SK-N-MC (cell line): ENCODE measurements around the gene GRAMD1B.

ENCODE experiments used
- DNase-seq: peaks from one replicate; pipeline ENCODE4 v3.0.0-alpha.2; 2011; ENCODE audit warnings: low read depth, low spot score
- H3K27ac ChIP-seq: fragments of 200-600 bp; sonication (generic); 2 replicates; pipeline ENCODE4 v1.5.1; 2016; ENCODE audit warnings: mixed run types
- H3K36me3 ChIP-seq: fragments of 200-600 bp; sonication (generic); 2 replicates; pipeline ENCODE4 v1.6.1; 2017; ENCODE audit warnings: antibody characterized with exemption, low read length, mixed read lengths; ENCODE audit not compliant: insufficient read depth
- H3K4me3 ChIP-seq: fragments of 200-600 bp; sonication (generic); 2 replicates; pipeline ENCODE4 v1.5.1; 2016
- H3K9ac ChIP-seq: fragments of 200-600 bp; sonication (generic); 2 replicates; pipeline ENCODE4 v1.8.0; 2017; ENCODE audit warnings: mixed run types, mixed read lengths; ENCODE audit not compliant: insufficient read length
- H3K9me3 ChIP-seq: fragments of 200-600 bp; sonication (generic); 2 replicates; pipeline ENCODE4 v1.6.1; 2017; ENCODE audit warnings: low read depth, mild to moderate bottlenecking, antibody characterized with exemption, low read length, moderate library complexity, mixed read lengths
- EZH2 ChIP-seq: fragments of 200-600 bp; sonication (generic); IDR thresholded peaks from one replicate; pipeline ENCODE4 v1.6.1; 2017; ENCODE audit warnings: antibody characterized with exemption
- FOXP2 ChIP-seq: optimal IDR thresholded peaks from 2 replicates; pipeline ENCODE3; 2011; ENCODE audit warnings: mild to moderate bottlenecking, moderate library complexity; ENCODE audit not compliant: insufficient read depth; ENCODE audit errors: extremely low read length, control extremely low read depth
- POLR2AphosphoS5 ChIP-seq: IDR thresholded peaks from 2 replicates; pipeline ENCODE4 v1.6.1; 2012; ENCODE audit warnings: mild to moderate bottlenecking, low read depth, low read length, borderline replicate concordance

GRAMD1B gene

DNA sequence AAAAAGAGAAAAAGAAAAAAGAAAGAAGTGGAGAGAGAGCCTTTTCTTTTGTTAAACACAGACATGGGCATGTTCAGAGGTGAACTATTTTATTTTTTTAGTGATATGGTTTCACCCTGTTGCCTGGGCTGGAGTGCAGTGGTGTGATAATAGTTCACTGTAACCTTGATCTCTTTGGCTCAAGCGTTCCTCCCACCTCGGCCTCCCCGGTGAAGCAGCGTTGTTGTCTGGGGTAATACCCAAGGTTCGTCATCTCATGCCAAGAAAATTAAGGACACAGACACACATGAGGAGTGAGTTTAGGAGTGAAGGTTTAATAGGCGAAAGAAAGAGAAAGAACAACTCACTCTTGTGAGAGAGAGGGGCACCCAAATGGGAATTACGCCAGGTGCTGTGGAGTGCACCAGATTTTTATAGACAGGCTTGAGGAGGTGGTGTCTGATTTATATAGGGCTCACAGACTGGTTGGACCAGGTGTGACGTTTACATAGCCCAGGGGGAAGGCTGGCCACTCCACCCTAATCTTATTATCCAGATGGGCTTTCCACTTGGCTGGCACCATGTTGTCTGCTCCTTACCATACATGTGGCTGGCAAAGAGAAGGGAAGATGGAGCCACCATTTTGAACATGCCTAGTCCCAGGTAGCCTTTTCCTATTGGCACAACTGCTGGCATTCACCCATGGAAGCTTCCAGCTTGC lies 42.3 kb downstream of the GRAMD1B start:
- Histone ChIP-seq H3K36me3 (no peaks in the 10 kb centered on the region), H3K27ac (no peak overlapping the region), H3K9ac (no peak overlapping the region), H3K9me3 (no peaks in the 10 kb centered on the region), H3K4me3 (no peak overlapping the region)
- no peak for TF ChIP-seq POLR2AphosphoS5
- TF ChIP-seq EZH2, result no peak
- TF ChIP-seq FOXP2, result no peak
- no peak for DNase-seq

DNA sequence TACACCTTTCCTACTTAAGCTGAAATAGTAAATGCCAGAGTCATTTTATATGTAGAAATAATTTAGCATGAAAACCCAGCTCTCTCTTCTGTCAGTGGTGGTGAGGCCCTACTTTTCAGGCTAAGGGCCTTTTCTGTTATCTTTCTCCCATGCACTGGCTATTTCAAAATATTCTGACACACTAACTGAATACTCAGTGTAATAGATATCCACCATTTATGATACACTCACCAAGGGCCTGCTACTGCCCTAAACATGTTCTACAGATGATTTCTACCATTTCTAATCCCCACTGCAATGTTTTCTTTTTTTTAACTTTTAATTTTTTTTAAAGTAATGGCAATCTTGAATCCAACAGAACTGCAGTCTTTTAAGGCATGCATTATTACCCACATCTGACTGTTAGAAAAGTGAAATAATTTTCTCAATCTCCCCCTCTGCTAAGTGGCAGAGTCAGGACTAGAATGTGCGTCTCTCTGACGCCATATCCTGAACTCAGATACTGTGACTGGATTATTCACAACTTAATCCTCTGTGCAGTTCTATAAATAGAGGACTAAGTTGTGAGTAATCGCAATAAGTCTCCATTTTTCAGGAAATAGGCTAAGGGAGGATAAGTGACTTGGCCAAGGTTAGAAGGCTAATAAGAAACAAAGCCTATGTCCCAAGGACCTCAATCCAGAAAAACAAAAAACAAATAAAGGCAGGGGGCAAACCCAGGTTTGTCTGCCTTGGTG lies 44.0 kb downstream of the GRAMD1B start:
- no peak overlapping the region; the same call in 1 of the 2 replicates for H3K27ac ChIP-seq
- DNase-seq, result no peak

DNA sequence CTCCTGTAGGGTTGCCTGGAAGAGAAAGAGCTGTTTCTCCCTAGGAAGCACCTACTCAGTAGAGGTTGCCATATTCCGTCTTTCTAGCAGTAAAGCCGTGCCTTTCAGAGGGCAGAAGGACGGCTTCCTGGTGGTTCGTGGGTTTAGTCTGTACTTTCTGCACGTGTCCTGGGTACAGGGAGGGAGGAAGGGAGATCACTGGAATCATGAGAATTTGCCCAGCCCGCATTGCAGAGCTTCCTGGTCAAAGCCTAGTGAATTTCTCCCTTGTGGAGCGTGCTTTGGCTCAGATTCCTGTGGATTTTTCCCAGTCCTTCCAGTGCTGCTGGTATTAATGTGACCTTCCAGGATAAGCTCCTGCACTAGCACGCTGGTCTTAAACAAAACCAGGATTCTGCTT lies 44.9 kb downstream of the GRAMD1B start:
- no peak overlapping the region for H3K27ac ChIP-seq
- TF ChIP-seq FOXP2, result no peak
- no peak for TF ChIP-seq EZH2
- no peak for TF ChIP-seq POLR2AphosphoS5
- no peaks in the 10 kb centered on the region for H3K9me3 ChIP-seq
- no peak for DNase-seq
- no peak overlapping the region for H3K9ac ChIP-seq
- no peak overlapping the region for H3K4me3 ChIP-seq
- no peaks in the 10 kb centered on the region for H3K36me3 ChIP-seq

More for the DNA sequence above, 44.0 kb downstream of the GRAMD1B start:
- Histone ChIP-seq H3K4me3 (no peak overlapping the region), H3K9me3 (no peaks in the 10 kb centered on the region), H3K36me3 (no peaks in the 10 kb centered on the region), H3K9ac (peak overlapping the region; percentile 3)
- TF ChIP-seq FOXP2 (no peak), POLR2AphosphoS5 (no peak), EZH2 (no peak)

DNA sequence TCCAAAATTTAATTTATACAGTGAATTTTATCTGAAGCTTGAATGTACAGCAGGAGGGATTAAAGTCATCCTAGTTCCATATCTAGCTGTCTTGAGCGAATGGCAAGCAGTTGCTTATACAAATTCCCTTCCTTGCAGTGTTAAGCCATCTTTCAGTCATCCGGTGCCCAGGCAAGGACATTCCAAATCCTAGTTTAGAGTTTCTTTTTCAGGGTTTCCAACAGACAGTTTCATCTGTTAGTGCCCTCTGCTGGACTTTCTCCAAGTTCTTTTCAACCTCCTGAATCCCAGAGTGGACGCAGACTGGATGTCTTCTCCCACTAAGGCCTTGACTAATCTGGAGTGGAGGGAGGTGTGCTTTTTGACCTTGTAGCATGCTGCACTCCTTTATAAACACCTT lies 45.4 kb downstream of the GRAMD1B start:
- no peak for DNase-seq
- no peaks in the 10 kb centered on the region for H3K9me3 ChIP-seq
- no peak overlapping the region for H3K27ac ChIP-seq
- no peak overlapping the region for H3K4me3 ChIP-seq
- no peak overlapping the region for H3K9ac ChIP-seq
- no peak for TF ChIP-seq POLR2AphosphoS5
- TF ChIP-seq EZH2, result no peak
- no peak for TF ChIP-seq FOXP2
- no peaks in the 10 kb centered on the region for H3K36me3 ChIP-seq

DNA sequence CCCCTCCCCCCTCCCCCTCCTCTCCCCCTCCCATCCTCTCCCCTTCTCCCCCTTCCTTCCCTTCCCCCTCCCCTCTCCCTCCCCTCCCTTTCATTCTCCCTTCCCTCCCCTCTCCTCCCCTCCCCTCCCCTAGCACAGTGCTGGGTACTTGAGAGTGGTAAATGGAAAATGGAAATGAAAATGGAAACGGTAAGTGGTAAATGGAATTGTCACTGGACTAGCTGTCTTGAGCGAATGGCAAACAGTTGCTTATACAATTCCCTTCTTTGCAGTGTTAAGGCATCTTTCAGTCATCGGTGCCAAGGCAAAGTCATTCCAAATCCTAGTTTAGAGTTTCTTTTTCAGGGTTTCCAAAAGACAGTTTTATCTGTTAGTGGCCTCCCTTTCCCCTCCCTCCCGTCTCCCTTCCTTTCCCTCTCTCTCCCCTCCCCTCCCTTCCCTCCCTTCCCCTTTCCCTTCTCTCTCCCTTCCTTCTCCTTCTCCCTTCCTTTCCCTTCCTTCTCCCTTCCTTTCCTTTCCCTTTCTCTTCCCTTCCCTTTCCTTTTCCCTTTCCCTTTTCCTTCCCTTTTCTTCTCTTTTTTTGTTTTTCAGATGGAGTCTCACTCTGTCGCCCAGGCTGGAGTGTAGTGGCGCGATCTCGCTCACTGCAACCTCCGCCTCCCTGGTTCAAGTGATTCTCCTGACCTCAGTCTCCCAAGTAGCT lies 47.3 kb downstream of the GRAMD1B start:
- no peak for DNase-seq
- H3K4me3 ChIP-seq, result no peak overlapping the region
- no peak overlapping the region for H3K27ac ChIP-seq
- H3K9ac ChIP-seq, result no peak overlapping the region
- no peaks in the 10 kb centered on the region for H3K9me3 ChIP-seq
- H3K36me3 ChIP-seq, result no peaks in the 10 kb centered on the region
- TF ChIP-seq EZH2 (no peak), POLR2AphosphoS5 (no peak), FOXP2 (no peak)

DNA sequence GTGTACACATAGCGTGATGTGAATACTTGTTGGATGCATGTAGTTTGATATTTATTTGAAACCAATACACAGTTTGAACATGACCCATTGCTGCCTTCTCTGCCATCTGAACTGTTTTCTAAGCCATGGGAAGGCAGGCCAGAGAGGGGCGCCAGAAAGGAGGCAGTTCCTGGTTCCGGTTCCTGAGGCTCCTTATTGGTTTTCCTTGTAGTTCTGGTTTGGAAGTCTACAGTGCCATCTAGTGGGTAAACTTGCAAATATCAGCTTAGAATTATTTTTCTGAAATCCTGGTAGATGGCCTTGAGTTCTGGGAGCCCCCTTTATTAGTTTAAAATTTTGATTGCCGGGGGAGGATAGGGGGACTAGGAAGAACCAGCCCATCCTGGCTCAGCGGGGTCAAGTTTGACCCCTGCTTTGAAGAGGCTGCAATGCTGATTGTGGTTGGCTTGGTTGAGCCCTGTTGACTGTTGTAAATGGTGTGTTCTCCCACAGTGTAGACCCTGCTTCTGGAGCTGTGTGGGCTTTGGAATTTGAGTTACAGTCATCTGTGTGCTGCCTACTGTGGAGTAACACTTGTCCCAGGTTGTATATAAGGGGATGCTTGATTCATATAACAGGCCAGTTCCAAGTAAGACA lies 48.4 kb downstream of the GRAMD1B start:
- H3K36me3 ChIP-seq, result no peaks in the 10 kb centered on the region
- no peak overlapping the region for H3K27ac ChIP-seq
- no peak overlapping the region for H3K4me3 ChIP-seq
- peak overlapping the region; percentile 3 for H3K9ac ChIP-seq
- no peaks in the 10 kb centered on the region for H3K9me3 ChIP-seq
- TF ChIP-seq EZH2, result no peak
- TF ChIP-seq POLR2AphosphoS5, result no peak
- TF ChIP-seq FOXP2, result no peak
- DNase-seq, result peak; percentile 83

DNA sequence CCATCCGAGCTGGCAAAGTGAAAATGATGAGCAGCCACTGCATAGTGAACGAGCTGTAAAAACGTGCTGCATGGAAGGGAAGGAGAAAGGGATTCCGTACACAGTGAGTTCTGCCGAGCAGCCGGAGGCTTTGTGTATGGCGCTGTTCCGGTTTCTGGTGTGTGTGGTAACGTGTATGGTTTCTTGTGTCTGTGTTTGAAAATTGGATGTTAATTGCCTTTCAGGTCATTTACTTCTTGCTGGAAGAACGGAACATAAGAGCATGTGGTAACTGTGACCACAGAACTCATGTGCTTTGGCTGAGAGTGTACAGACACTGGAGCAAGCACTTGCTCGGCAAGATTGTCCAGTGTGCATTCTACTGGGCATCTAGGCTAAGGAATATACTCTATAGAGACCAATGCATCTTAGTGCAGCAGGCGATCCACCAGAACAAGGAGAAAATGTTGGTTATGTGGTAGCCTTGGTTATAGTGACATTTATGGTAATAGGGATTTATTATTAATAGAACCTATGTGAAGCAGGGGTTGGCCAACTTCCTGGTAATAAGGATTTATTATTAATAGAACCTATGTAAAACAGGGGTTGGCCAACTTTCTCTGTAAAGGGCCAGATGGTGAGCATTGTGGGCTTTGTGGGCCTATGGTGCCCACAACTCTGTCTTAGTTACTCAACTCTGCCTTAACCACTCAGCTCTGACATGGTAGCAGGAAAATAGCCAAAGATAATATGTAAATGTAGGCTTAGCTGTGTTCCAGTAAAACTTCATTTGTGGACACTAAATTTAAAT lies 49.2 kb downstream of the GRAMD1B start:
- no peak for TF ChIP-seq POLR2AphosphoS5
- Histone ChIP-seq H3K27ac (no peak overlapping the region), H3K9ac (peak overlapping the region; percentile 3), H3K36me3 (no peaks in the 10 kb centered on the region), H3K9me3 (no peaks in the 10 kb centered on the region), H3K4me3 (no peak overlapping the region)
- no peak for DNase-seq

DNA sequence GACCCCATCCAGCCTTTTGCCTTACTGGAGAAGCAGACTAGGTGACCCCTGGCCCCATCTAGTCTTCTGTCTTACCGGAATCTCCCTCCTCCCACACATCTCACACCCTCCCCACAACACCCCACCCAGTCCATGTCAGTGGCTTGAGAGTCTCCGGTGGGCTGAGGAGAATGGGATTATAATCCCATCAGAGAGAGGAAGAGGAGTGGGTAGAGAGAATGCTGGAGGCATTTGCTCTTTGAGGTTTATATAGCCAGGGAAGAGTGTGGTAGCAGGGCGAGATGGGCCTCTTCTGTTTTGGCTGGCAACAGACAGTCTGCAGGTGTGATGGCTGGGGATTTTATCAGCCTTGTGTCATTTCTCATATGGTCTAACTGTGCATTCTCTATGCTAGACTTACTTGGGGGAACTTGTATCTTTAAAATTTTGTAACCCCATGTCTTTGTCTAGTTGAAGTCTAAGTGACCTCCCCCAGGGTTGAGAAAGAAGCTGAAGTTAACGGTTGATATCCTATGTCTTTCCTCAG lies 50.3 kb downstream of the GRAMD1B start:
- Histone ChIP-seq H3K9ac (no peak overlapping the region), H3K4me3 (no peak overlapping the region), H3K9me3 (no peaks in the 10 kb centered on the region), H3K27ac (no peak overlapping the region), H3K36me3 (no peaks in the 10 kb centered on the region)
- no peak for DNase-seq
- TF ChIP-seq FOXP2 (no peak), POLR2AphosphoS5 (no peak), EZH2 (no peak)
